ENCODE measurements around the gene LDAH.

- TF ChIP-seq, protein P1, sequence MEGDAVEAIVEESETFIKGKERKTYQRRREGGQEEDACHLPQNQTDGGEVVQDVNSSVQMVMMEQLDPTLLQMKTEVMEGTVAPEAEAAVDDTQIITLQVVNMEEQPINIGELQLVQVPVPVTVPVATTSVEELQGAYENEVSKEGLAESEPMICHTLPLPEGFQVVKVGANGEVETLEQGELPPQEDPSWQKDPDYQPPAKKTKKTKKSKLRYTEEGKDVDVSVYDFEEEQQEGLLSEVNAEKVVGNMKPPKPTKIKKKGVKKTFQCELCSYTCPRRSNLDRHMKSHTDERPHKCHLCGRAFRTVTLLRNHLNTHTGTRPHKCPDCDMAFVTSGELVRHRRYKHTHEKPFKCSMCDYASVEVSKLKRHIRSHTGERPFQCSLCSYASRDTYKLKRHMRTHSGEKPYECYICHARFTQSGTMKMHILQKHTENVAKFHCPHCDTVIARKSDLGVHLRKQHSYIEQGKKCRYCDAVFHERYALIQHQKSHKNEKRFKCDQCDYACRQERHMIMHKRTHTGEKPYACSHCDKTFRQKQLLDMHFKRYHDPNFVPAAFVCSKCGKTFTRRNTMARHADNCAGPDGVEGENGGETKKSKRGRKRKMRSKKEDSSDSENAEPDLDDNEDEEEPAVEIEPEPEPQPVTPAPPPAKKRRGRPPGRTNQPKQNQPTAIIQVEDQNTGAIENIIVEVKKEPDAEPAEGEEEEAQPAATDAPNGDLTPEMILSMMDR (IDR thresholded peaks at IDR 0.05), result no peak
- TF ChIP-seq POLR2A (IDR thresholded peaks at IDR 0.05), result no peak
These were observed 15.1 kb upstream of the LDAH start for GRCh38 chr2:20838016-20838415.
